Measurements from ENCODE around the gene MBD2. TPM values are rescaled to one million over a fixed set of nuclear protein-coding genes. Genes with fewer than 3 reads are reported as not detected.

The MBD2 gene
- total and polyA plus RNA-seq, 2 experiments from 2014 or later: 14.4 to 56.8 TPM

DNA sequence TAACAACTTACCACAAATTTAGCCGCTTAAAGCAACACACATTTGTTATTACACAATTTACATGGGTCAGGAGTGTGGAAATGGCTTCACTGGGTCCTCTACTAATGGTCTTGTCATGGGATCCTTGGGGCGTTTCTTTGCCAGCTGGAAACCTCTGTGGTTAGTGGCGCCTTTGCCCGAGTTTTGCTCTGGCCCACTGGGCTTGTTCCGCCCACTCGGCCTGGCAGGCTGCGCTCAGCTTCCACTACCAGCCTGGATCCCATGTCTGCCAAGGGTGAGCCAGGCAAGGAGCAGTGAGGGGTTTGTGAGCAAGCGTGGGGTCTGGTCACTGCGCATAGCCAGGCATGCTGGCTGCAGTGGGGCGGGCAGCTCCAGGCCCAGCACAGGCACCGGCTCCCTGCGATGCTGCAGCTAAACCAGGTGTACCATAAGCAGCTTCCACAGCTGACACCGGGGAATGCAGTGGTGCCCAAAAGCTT lies 16.2 kb upstream of the MBD2 start:
- H3K27ac ChIP-seq: no peak overlapping the region
- no peak for DNase-seq (ENCODE audit: low spot score)

GRCh38 chr18:54239601-54240000 lies 15.1 kb upstream of the MBD2 start:
- 85% methylated on average over 2 of the region's 2 CpGs for WGBS (ENCODE audit: low lambda C conversion rate, missing lambda C conversion rate)
- no peak overlapping the region for H3K27ac ChIP-seq

More for the DNA sequence above, 16.2 kb upstream of the MBD2 start:
- Histone ChIP-seq H3K9me3 (ENCODE audit: low read depth) (no peaks in the 10 kb centered on the region), H3K4me2 (no peak overlapping the region), H3K9me2 (replicated peaks; ENCODE audit: insufficient read depth) (no peaks in the 10 kb centered on the region), H3K4me1 (ENCODE audit: insufficient read depth) (peaks cover 3% of the 10 kb centered on the region), H2AFZ (no peak overlapping the region), H4K20me1 (ENCODE audit: insufficient read depth, poor library complexity, severe bottlenecking) (no peaks in the 10 kb centered on the region), H3K27me3 (no peaks in the 10 kb centered on the region), H3K4me3 (no peak overlapping the region), H3K36me3 (replicated peaks; ENCODE audit: insufficient read depth, low read depth) (no peaks in the 10 kb centered on the region), H3K79me2 (no peaks in the 10 kb centered on the region)
- WGBS (ENCODE audit: low lambda C conversion rate, missing lambda C conversion rate): 90% methylated on average over 13 of the region's 13 CpGs
- TF ChIP-seq, protein P1, sequence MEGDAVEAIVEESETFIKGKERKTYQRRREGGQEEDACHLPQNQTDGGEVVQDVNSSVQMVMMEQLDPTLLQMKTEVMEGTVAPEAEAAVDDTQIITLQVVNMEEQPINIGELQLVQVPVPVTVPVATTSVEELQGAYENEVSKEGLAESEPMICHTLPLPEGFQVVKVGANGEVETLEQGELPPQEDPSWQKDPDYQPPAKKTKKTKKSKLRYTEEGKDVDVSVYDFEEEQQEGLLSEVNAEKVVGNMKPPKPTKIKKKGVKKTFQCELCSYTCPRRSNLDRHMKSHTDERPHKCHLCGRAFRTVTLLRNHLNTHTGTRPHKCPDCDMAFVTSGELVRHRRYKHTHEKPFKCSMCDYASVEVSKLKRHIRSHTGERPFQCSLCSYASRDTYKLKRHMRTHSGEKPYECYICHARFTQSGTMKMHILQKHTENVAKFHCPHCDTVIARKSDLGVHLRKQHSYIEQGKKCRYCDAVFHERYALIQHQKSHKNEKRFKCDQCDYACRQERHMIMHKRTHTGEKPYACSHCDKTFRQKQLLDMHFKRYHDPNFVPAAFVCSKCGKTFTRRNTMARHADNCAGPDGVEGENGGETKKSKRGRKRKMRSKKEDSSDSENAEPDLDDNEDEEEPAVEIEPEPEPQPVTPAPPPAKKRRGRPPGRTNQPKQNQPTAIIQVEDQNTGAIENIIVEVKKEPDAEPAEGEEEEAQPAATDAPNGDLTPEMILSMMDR (IDR thresholded peaks at IDR 0.05; ENCODE audit: poor library complexity): no peak
- TF ChIP-seq EZH2phosphoT487 (IDR thresholded peaks at IDR 0.05; ENCODE audit: low read depth, severe bottlenecking, unreplicated experiment) (no peak), EZH2 (IDR thresholded peaks at IDR 0.05; ENCODE audit: borderline replicate concordance) (no peak)

GRCh38 chr18:54239091-54239490 lies 14.6 kb upstream of the MBD2 start:
- TF ChIP-seq, protein P1 (IDR thresholded peaks at IDR 0.05; ENCODE audit: poor library complexity): no peak
- TF ChIP-seq EZH2phosphoT487 (IDR thresholded peaks at IDR 0.05; ENCODE audit: low read depth, severe bottlenecking, unreplicated experiment): no peak
- no peak for TF ChIP-seq EZH2 (IDR thresholded peaks at IDR 0.05; ENCODE audit: borderline replicate concordance)
- peaks cover 3% of the 10 kb centered on the region for H3K4me1 ChIP-seq (ENCODE audit: insufficient read depth)
- H3K4me2 ChIP-seq: no peak overlapping the region
- no peak overlapping the region for H3K27ac ChIP-seq
- H4K20me1 ChIP-seq (ENCODE audit: insufficient read depth, poor library complexity, severe bottlenecking): no peaks in the 10 kb centered on the region
- DNase-seq (ENCODE audit: low spot score): no peak
- H3K4me3 ChIP-seq: no peak overlapping the region
- no peaks in the 10 kb centered on the region for H3K9me2 ChIP-seq (replicated peaks; ENCODE audit: insufficient read depth)
- no peaks in the 10 kb centered on the region for H3K79me2 ChIP-seq
- H2AFZ ChIP-seq: no peak overlapping the region
- no peaks in the 10 kb centered on the region for H3K9me3 ChIP-seq (ENCODE audit: low read depth)
- WGBS (ENCODE audit: low lambda C conversion rate, missing lambda C conversion rate): 76% methylated on average over 2 of the region's 2 CpGs
- H3K36me3 ChIP-seq (replicated peaks; ENCODE audit: insufficient read depth, low read depth): no peaks in the 10 kb centered on the region
- no peaks in the 10 kb centered on the region for H3K27me3 ChIP-seq

More at GRCh38 chr18:54239601-54240000, 15.1 kb upstream of the MBD2 start:
- no peaks in the 10 kb centered on the region for H3K36me3 ChIP-seq (replicated peaks; ENCODE audit: insufficient read depth, low read depth)
- TF ChIP-seq, protein P1 (IDR thresholded peaks at IDR 0.05; ENCODE audit: poor library complexity): no peak
- no peak for TF ChIP-seq EZH2 (IDR thresholded peaks at IDR 0.05; ENCODE audit: borderline replicate concordance)
- no peak for TF ChIP-seq EZH2phosphoT487 (IDR thresholded peaks at IDR 0.05; ENCODE audit: low read depth, severe bottlenecking, unreplicated experiment)
- H3K4me2 ChIP-seq: no peak overlapping the region
- H3K9me3 ChIP-seq (ENCODE audit: low read depth): no peaks in the 10 kb centered on the region
- H2AFZ ChIP-seq: no peak overlapping the region
- no peak overlapping the region for H3K4me3 ChIP-seq
- no peak for DNase-seq (ENCODE audit: low spot score)
- H3K9me2 ChIP-seq (replicated peaks; ENCODE audit: insufficient read depth): no peaks in the 10 kb centered on the region
- peaks cover 3% of the 10 kb centered on the region for H3K4me1 ChIP-seq (ENCODE audit: insufficient read depth)
- no peaks in the 10 kb centered on the region for H4K20me1 ChIP-seq (ENCODE audit: insufficient read depth, poor library complexity, severe bottlenecking)
- H3K27me3 ChIP-seq: no peaks in the 10 kb centered on the region
- no peaks in the 10 kb centered on the region for H3K79me2 ChIP-seq

Data from hepatocyte (in vitro differentiated cells).